NCI-H345 treated with DMSO at 0.1 percent for 48 hours (cell line): ENCODE measurements around the gene ASCC3.
"Not testable (repeated sequence)": the region's sequence is repeated elsewhere in the genome, so short reads cannot be mapped to it uniquely, and the experiment has no call there.

Experiments
- DNase-seq: peaks from one replicate; lab custom pipeline; 2025; ENCODE audit not compliant: unreplicated experiment; lab: John Stamatoyannopoulos, UW

ASCC3 gene

DNA sequence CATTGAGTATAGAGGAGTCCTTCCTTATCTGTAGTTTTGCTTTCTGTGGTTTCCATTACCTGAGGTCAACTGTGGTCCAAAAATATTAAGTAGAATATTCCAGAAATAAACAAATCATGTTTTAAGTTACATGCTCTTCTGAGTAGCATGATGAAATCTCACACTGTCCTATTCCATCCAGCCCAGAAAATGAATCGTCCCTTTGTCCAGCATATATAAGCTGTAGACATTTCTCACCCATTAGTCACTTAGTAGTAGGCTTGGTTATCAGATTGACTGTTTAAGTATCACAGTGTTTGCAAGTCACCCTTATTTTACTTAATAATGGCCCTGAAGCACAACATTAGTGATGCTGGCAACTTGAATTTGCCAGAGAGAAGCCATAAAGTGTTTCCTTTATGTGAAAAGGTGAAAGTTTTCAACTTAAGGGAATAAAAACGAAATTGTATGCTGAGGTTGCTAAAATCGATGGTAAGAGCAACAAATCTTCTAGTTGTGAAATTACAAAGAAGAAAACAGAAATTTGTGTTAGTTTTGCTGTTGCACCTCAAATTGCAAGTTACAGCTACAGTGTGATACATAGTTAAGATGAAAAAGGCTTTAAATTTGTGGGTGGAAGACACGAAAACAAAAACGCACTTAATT, 217.8 kb downstream of the ASCC3 start:
- no peak for DNase-seq

DNA sequence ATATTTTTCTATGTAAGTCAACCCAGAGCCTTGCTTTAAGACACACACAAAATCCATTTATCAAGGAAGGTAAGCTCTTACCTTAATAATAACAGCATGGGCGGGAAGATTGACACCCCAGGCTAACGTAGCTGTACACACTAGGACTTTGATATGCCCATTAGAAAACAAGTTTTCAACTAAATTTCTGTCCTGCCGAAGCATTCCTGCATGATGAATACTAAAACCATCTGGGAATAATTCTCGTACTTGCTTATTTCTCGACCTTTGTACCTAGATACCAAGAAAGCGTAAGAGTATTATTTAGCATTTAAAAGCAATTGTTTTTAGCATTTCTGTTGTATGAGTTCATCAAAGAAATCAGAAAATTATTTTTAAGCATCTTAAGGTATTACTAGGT, 218.9 kb downstream of the ASCC3 start:
- DNase-seq = no peak

DNA sequence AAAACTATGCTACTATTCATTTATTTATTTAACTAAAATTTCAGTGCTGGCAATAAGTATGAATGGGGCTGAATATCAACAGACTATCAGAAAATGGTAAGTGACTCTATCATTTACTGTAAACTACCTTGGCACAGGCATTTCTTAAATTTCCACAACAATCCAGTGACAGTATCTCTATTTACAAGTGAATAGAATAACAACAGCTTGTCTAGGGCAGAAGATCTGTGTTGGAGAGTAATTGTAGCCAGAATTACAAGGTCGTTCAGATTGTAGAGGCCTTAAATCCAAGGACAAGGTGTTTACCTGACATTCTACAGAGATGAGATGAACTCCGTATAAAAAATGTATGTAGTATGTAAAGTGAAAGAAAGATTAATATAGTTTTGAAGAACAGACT, 222.6 kb downstream of the ASCC3 start:
- DNase-seq = no peak

DNA sequence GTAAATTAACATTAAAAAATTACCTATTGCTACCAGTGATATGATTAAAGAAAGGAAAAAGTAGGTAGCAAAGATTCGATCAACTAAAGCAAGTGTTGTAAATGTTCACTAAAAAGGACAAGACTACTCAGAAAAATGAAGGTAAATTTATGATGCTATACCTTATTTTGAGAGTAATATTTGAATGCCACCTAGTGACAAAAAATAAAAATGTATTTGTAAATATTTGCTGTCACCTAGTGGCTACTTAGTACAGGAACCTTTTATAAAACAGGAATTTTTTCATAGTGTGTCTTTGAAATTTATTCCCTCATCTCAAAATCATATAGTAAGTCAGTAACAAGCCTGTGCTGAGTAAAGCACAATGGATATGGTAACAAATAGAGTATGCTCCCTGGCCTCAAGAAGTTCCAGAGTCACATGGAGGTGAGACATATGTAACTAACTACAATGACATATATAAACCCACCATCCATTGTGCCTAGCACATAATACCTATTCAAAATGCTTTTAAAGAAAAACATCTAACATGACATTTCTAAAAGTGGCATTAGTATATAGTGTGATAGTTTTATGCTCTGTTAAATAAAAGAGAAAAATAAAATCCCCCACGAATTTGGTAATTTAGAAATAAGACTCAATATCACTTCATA, 223.3 kb downstream of the ASCC3 start:
- DNase-seq = peak; percentile 21

DNA sequence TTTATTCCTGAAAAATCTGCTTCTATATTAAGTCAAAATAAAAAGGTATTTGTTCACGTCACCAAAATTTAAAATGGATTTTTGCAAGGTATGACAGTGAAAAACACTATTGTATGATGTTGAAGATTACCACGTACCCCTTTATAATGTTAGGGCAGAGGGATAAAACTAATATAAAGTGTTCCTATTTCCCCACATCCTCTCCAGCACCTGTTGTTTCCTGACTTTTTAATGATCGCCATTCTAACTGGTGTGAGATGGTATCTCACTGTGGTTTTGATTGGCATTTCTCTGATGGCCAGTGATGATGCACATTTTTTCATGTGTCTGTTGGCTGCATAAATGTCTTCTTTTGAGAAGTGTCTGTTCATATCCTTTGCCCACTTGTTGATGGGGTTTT, 240.0 kb downstream of the ASCC3 start:
- DNase-seq = not testable (repeated sequence)

DNA sequence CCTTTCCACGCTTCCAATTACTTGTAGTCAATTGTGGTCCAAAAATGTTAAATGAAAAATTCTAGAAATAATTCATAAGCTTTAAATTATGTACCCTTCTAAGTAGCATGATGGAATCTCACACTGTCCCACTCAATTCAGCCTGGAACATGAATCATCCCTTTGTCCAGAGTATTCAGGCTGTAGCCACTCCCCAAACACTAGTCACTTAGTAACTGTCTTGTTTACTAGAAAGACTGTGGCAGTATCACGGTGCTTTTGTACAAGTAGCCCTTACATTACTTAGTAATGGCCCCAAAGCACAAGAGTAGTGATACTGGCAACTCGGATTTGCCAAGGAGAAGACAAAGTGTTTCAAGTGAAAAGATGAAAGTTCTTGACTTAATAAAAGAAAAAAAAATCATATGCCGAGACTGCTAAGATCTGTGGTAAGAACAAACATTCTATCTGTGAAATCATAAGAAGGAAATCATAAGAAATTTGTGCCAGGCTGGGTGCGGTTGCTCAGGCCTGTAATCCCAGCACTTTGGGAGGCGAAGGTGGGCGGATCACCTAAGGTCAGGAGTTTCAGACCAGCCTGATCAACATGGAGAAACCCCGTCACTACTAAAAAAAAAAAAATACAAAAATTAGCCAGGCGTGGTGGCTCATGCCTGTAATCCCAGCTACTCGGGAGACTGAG, 247.9 kb downstream of the ASCC3 start:
- DNase-seq = no peak

DNA sequence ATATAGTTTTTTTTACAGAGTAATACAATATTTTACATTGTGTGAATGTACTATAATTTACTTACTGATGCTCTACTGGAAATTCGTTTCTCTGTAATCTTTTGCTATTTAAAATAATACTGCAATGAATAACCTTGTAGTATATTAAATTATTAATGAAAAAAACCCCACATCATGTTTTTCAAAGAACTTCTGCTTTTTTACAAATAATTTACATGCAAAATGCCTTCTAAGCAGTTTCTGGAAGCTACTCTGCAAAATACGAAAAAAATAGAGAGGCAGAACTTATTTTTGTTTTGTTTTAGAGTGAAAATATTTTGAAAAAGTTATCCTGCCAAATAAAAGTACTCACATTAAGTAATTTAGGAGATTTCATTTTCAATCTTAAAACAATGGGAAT, 250.6 kb downstream of the ASCC3 start:
- no peak for DNase-seq

DNA sequence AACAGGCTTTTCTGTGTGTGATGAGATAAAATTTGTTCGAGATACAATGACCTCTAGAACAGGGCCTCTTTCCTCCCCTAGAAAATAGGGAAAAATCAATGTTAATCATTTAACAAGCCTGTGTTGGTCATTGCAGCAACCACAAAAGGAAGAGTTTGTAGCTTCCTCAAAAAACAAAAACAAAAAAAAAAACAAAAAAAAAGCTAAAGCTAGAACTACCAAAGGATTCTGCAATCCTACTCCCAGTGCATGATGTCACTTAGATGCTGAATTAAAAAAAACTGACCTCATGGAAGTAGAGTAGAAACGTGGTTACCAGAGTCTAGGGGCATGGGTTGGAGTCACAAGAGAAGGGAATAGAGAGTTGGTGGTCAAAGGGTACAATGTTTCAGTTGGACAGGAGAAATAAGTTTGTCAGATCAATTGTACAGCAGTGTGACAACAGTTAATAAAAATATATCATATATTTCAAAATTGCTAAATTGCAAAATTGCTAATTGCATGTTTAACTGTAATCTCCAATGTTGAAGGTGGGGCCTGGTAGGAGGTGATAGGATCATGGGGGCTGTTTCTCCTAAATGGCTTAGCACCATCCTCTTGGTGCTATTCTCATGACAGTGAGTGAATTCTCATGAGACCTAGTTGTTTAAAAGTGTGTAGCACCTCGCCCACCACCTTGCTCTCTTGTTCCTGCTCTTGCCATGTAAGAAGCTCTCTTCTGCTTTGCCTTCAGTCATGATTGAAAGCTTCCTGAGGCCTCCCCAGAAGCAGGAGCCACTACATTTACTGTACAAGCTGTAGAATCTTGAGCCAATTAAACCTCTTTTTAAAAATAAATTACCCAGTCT, 253.0 kb downstream of the ASCC3 start:
- DNase-seq = no peak

DNA sequence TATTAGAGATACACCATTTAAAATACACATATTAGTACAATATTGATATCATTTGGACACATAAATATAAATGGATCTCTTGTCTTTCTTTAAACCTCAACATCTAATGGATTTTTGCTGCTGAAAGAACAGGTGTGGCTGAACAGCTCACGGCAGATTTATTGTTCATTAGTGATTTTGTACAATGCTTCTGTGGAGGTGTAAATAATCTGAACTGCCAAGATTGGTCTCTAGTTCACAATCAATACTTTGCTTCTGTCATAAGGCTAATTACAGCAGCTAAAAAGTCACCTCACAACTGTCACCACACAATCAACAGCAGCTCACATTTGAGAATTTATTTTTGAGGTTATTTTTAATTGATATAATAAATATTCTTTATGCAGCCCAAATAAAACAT, 254.4 kb downstream of the ASCC3 start:
- no peak for DNase-seq

DNA sequence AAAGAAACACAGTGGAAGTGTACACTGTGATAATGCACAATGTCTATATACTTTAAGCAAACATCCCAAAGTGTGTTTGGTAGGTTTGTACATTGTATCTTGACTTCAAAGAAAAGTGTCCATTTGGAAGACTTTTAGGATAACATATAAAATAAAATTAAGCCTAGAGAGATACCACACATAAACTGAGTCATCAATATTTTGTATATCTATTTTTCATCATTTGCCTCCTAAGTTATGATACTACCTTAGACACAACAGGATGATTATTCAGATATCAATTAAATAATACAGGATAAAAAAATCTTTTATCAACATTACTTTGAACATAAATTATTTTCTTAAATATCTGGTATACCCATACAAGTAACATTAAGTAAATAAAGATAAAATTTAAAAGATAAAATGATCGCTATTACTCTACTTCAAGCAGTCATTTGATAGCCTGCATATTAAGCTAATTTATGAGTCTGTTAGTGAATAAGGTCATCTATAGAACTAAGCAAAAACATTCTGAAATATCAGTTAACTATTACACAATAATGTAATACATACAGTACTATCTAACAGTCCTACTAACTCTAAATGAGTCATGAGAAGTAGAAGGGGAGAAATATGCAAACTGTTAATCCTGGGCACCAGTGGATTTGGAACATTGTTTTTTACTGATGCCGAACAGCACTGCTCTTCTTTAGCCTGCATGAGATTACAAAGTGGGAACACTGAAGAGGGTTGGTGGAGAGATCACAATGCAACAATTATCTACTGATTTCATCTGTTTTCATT, 258.0 kb downstream of the ASCC3 start:
- no peak for DNase-seq

DNA sequence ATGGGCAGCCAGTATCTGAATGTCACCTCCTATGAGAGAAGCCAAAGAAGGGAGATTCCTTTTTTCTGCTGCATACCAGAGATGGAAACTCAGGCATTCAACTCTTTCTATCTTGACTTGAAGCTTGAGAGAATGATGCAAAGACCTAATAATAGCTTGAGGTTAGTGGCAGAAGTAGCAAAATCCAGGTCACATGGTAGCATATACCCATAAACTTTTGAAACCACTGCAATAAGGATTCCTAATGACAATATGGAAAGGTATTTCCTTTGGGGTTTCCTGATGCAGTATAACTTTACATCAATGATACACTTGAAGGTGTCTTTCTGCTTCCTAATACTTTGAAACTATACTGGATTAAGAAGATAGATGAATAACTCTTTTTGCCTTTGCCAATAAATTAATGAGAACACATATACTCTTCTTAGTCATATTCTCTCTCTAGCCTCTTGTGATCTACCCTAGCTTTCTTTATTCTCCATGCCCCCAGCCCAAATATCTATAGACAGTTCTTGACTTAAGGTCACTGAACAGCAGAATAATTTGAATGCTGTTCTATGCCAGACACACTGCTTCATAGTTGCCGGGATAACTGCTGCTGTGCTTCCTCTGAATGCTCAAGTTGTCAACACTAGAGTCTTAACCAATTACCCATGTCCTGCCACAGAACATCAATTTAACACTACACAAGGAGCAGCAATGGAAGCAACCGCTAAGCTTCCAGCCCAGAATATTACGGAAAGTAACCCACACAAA, 260.9 kb downstream of the ASCC3 start:
- no peak for DNase-seq

DNA sequence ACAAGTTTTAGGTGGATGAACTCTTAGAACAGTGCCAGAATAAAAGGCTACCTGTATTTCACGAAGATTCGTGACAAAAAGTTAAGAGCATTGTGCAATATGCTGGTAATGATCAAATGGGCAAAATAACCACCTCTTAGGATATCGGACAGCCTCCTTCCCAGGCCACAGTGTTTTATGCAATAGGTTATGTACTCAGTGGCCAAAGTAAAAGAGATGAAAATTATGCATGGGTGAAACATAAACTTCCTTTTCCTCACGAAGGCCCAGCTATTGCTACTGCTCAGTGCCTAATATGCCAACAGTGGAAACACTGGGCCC, 262.8 kb downstream of the ASCC3 start:
- no peak for DNase-seq

DNA sequence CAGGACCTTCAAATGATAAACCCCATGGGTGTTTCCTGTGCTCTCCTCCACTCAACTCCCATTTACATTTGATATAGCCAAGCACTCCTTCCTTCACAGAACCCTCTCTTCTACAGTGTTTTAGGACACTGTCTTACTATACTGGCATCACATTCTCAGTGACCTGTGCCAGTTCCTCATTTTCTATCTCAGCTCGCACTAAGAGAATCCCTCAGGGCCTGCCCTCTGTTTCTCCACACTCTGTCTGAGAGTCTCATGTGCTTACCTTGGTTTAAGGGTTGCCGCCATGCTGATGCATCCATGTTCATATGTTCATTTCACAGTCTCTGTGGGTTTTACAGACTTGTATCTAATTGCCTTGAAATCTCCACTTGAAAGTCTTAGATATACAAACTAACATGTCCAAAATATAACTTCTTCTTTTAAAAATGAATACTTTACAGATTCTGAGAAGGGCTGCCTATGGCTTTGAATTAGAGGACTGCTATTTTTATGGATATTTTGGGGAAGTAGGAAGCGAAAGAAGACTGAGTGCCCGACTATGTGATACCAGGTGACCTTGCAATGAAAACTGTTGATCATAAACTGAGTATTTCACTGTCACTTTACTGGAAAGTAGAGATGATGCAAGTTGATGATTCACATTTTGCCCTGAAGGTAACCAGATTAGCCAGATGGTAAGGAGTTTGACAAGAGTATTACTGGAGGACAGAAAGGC, 263.3 kb downstream of the ASCC3 start:
- DNase-seq = no peak

DNA sequence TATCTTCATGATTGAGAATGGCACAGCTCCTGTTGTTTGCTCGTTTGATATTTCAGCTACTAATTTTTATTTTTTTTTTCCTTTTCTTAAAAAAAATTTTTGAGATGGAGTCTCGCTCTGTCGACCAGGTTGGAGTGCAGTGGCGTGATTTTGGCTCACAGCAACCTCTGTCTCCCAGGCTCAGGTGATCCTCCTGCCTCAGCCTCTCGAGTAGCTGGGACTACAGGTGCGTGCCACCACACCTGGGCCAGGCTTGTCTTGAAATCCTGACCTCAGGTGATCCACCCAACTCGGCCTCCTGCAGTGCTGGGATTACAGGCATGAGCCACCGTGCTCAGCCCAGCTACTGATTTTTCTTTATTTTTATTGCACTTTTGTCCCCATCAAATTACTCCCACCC, 266.2 kb downstream of the ASCC3 start:
- DNase-seq = no peak

DNA sequence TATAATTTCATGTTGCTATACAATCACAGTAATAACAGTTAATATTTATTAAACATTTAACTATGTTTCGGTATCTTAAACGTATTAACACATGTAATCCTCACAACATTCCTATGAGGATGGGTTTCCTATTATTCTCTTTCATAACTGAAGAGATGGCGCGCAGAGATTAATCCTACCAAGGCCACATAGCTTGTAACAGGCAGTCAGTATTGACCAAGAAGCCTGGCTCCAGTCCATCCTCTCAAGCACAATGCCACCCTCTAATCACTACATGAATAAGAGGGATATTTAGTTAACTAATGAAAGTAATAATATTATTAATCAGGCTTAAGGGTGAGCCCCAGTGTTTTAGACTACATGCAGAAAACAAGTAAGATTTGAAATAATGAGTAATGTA, 266.7 kb downstream of the ASCC3 start:
- no peak for DNase-seq

DNA sequence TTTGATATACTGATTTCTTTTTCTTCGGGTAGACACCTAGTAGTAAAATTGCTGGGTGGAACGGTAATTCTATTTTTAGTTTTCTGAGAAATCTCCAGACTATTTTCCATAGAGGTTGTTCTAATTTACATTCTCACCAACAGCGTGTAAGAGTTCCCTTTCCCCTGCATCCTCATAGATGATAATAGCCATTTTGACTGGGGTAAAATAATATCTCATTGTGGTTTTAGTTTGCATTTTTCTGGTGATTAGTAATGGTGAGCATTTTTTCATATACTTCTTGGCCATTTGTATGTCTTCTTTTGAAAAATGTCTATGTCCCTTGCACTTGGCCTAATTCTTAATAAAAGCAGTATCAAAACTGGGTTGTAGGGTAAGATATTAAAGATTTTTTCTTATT, 267.5 kb downstream of the ASCC3 start:
- no peak for DNase-seq

DNA sequence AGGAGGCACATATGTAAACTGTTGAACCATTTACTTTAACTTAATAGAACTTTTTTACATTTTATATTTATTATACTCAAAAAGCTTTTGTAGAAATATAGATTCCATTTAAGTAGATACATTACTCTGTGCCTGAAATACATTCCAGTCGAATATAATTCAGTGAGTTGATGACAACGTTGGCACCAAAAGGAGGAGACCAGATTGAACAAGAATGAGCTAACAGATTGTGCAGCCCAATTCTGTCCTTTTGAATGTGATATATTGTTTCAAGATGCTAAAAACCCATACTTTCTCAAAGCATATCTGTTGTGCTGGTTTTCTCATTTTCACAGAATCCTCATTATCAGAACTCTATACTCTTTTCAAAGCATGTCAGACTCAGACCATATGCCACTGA, 269.0 kb downstream of the ASCC3 start:
- no peak for DNase-seq

DNA sequence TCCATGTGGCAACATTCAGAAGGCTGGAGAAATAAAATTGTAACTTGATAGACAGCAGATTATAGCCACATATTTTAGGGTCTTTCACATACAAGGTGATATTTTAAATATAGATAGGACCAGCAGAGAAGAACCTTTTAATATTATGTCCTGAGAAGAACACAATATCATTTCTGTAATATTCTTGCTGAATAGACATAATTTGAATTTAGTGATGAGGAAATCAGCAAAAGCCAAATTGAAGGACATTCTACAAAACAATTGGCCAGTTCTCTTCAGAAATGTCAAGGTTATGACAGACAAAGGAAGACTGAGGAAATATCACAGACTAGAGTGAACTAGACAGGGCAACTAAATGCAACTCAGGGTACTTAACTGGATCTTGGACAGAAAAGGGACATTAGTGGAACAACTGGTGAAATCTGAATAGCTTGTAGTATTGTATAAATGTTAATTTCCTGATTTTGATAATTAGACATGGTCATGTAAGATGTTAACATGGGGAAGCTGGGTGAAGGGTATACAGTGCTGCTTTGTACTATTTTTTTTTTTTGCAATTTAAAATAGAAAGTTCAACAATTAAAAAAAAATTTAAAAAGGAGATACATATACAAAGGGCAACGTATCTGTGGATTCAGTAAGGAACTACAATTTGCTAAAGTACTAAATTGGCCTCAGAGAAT, 281.9 kb downstream of the ASCC3 start:
- no peak for DNase-seq

DNA sequence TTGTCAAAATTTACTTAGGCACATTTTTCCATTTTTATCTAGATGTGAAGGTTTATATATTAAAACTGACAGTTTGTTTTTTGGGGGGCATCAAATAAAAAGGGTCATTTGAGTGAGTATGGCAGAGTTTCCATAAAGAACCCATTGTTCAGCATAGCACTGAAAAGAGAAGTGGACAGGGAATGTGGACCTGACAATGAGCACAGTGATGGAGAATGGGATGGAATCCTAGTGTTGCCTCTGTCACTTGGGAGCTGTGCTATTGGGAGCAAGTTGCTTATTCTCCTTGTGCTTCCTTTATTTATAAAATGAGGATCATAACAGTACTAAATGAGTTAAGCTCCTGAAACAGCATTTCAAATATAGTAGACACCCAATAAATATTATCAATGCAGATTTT, 285.7 kb downstream of the ASCC3 start:
- DNase-seq = no peak
